OCI-LY3 (cell line): ENCODE measurements around the gene TFEB.

ENCODE experiments used
- H2AFZ ChIP-seq: fragments of 200-600, 300-600 bp; shearing (Covaris generic); 2 replicates; pipeline ENCODE4 v1.6.0; 2014; ENCODE audit warnings: antibody characterized with exemption, low read depth, low read length
- H3K27ac ChIP-seq: fragments of 200-600, 300-600 bp; sonication (generic); 2 replicates; pipeline ENCODE4 v1.5.1; 2014; ENCODE audit warnings: mild to moderate bottlenecking, low read length, moderate library complexity, mixed read lengths
- H3K27me3 ChIP-seq: fragments of 200-600, 300-600 bp; sonication (generic); 2 replicates; pipeline ENCODE4 v1.6.1; 2014; ENCODE audit warnings: low read depth, low read length, mixed read lengths
- H3K36me3 ChIP-seq: fragments of 200-600, 300-600 bp; sonication (generic); replicated peaks from 2 replicates; pipeline ENCODE3; 2014; ENCODE audit warnings: low read depth, low read length, mixed read lengths
- H3K4me1 ChIP-seq: fragments of 300-600, 200-600 bp; sonication (generic); 2 replicates; pipeline ENCODE4 v1.6.1; 2014; ENCODE audit warnings: low read length, mixed read lengths
- H3K4me2 ChIP-seq: fragments of 200-600, 300-600 bp; sonication (generic); 2 replicates; pipeline ENCODE4 v1.6.1; 2014; ENCODE audit warnings: low read length, mixed read lengths
- H3K4me3 ChIP-seq: fragments of 300-600, 200-600 bp; sonication (generic); 2 replicates; pipeline ENCODE4 v1.5.1; 2014; ENCODE audit warnings: antibody characterized with exemption, mild to moderate bottlenecking, low read length, moderate library complexity
- H3K79me2 ChIP-seq: fragments of 300-600, 200-600 bp; shearing (Covaris generic); 2 replicates; pipeline ENCODE4 v1.6.1; 2014; ENCODE audit warnings: mild to moderate bottlenecking, low read length, mixed read lengths
- H3K9ac ChIP-seq: fragments of 300-600, 200-600 bp; shearing (Covaris generic); 2 replicates; pipeline ENCODE4 v1.6.0; 2014; ENCODE audit warnings: mild to moderate bottlenecking, low read length, moderate library complexity
- H3K9me3 ChIP-seq: fragments of 200-600, 300-600 bp; shearing (Covaris generic); 2 replicates; pipeline ENCODE4 v1.6.1; 2014; ENCODE audit warnings: low read length, mixed read lengths; ENCODE audit not compliant: insufficient read depth
- H4K20me1 ChIP-seq: fragments of 200-600, 300-600 bp; sonication (generic); 2 replicates; pipeline ENCODE4 v1.6.1; 2016; ENCODE audit warnings: low read length, mixed read lengths; ENCODE audit not compliant: insufficient read depth
- CTCF ChIP-seq: fragments of 200-600, 300-600 bp; sonication (generic); IDR thresholded peaks from 2 replicates; pipeline ENCODE4 v1.5.1; 2014; ENCODE audit warnings: antibody characterized with exemption, low read length, low read depth
- EZH2phosphoT487 ChIP-seq: fragments of 200-600 bp; shearing (Covaris generic); IDR thresholded peaks from 2 replicates; pipeline ENCODE4 v1.6.1; 2018; ENCODE audit warnings: antibody characterized with exemption, mixed run types, low read depth

TFEB gene

GRCh38 chr6:41729624-41730023 is 5.8 kb downstream of the TFEB start:
- H3K79me2 ChIP-seq: peaks cover 93% of the 10 kb centered on the region
- H3K9ac ChIP-seq: no peak overlapping the region
- peak overlapping the region; percentile 97 for H3K4me2 ChIP-seq
- no peaks in the 10 kb centered on the region for H3K9me3 ChIP-seq
- peaks cover 53% of the 10 kb centered on the region for H3K4me1 ChIP-seq
- TF ChIP-seq CTCF (no peak), EZH2phosphoT487 (no peak)
- H3K36me3 ChIP-seq: peaks cover 47% of the 10 kb centered on the region
- H4K20me1 ChIP-seq: peaks cover 67% of the 10 kb centered on the region
- H3K27ac ChIP-seq: no peak overlapping the region
- no peaks in the 10 kb centered on the region for H3K27me3 ChIP-seq
- H2AFZ ChIP-seq: no peak overlapping the region
- H3K4me3 ChIP-seq: peak overlapping the region; percentile 86

GRCh38 chr6:41728954-41729353 is 6.5 kb downstream of the TFEB start:
- H3K9me3 ChIP-seq: no peaks in the 10 kb centered on the region
- peaks cover 100% of the 10 kb centered on the region for H3K79me2 ChIP-seq
- H2AFZ ChIP-seq: no peak overlapping the region
- no peak overlapping the region for H3K9ac ChIP-seq
- H3K27me3 ChIP-seq: no peaks in the 10 kb centered on the region
- peaks cover 74% of the 10 kb centered on the region for H4K20me1 ChIP-seq
- H3K4me3 ChIP-seq: no peak overlapping the region; the same call in 1 of the 2 replicates
- H3K4me2 ChIP-seq: peak overlapping the region; percentile 97
- H3K36me3 ChIP-seq: peaks cover 48% of the 10 kb centered on the region
- H3K4me1 ChIP-seq: peaks cover 60% of the 10 kb centered on the region
- H3K27ac ChIP-seq: no peak overlapping the region
- TF ChIP-seq EZH2phosphoT487 (no peak), CTCF (no peak)

GRCh38 chr6:41728073-41728936 is 7.1 kb downstream of the TFEB start:
- Histone ChIP-seq H3K9me3 (no peaks in the 10 kb centered on the region), H2AFZ (no peak overlapping the region), H3K36me3 (peaks cover 51% of the 10 kb centered on the region), H4K20me1 (peaks cover 79% of the 10 kb centered on the region), H3K4me2 (peak overlapping the region; percentile 97), H3K27ac (no peak overlapping the region), H3K27me3 (no peaks in the 10 kb centered on the region), H3K9ac (no peak overlapping the region), H3K79me2 (peaks cover 100% of the 10 kb centered on the region), H3K4me1 (peaks cover 65% of the 10 kb centered on the region), H3K4me3 (no peak overlapping the region)
- TF ChIP-seq CTCF (no peak), EZH2phosphoT487 (no peak)

DNA sequence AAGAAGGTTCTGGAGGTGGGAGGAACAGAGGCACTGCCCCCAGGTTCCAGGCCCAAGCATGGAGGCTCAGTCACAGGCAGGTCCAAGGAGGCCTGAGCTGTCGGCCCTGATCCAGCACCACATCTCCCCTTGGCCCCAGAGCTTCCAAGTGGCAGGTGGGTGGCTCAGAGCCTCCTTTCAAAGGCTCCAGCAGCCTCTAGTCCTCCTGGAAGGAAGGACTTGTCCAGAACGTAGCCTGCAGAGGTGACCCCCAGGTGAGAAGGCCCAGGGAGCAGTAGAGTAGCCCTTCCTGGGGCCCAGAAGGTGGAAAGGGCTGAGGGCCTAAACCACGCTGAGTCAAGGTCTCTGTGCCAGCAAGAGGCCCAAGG is 7.7 kb downstream of the TFEB start:
- Histone ChIP-seq H3K9me3 (no peaks in the 10 kb centered on the region), H3K4me2 (no peak overlapping the region), H3K27ac (no peak overlapping the region), H3K9ac (no peak overlapping the region), H3K79me2 (peaks cover 100% of the 10 kb centered on the region), H4K20me1 (peaks cover 85% of the 10 kb centered on the region), H3K4me3 (no peak overlapping the region), H3K36me3 (peaks cover 51% of the 10 kb centered on the region), H3K27me3 (no peaks in the 10 kb centered on the region), H2AFZ (no peak overlapping the region), H3K4me1 (peaks cover 67% of the 10 kb centered on the region)
- TF ChIP-seq CTCF: no peak
- TF ChIP-seq EZH2phosphoT487: no peak
